Measurements from ENCODE around the gene SERPINB13.
"Not testable (repeated sequence)": the region's sequence is repeated elsewhere in the genome, so short reads cannot be mapped to it uniquely, and the experiment has no call there.

SERPINB13 gene

DNA sequence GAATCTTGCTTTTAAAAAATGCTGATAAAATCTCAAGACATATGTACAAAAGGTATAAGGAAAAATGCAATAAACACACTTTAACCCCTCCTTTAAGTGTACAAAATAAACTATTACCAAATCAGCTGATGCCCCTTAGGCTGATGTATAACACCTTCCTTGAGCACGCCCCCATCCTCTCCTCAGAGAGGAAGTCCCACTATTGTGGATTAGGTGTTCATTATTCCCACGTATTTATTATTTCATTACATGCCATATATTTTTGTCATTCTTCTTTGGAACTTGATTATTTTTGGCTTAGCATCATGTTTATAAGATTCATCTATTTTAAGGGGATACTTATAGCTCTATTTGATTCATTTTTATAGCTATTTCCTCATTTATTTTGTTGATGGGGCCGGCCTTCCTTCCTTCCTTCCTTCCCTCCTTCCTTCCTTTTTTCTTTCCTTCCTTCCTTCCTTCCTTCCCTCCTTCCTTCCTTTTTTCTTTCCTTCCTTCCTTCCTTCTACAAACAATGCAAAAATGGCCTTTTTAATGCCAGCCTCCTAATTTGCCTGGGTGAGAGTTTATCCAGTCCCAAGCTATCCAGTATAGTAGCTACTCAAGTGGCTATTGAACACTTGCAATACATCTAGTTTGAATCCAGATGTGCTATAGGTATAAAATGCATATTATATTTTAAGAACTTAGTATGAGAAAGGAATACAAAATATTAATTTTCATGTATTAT is 4.0 kb downstream of the SERPINB13 start:
- FAIRE-seq: no peak

- FAIRE-seq: no peak
Measured at GRCh38 chr18:63591725-63592124, 4.6 kb downstream of the SERPINB13 start.

DNA sequence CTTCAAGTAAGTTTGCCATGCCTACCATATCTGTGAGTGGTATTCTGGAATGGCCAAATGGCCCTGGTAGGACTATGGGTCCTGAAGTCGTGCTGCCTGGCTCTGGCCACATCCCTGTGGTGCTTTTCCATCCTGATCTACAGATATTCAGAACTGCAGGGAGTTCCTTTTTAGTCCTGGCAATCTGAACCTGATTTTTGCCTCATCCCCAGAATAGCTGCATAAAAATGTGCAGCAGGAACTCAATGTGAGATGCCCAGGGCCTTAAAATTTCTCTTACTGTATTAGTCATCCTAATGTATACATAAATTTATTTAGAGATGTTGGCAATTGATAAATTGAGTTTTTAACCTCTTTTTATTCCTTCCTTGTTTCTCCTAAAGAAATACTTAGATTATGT is 5.3 kb downstream of the SERPINB13 start:
- no peak for FAIRE-seq

DNA sequence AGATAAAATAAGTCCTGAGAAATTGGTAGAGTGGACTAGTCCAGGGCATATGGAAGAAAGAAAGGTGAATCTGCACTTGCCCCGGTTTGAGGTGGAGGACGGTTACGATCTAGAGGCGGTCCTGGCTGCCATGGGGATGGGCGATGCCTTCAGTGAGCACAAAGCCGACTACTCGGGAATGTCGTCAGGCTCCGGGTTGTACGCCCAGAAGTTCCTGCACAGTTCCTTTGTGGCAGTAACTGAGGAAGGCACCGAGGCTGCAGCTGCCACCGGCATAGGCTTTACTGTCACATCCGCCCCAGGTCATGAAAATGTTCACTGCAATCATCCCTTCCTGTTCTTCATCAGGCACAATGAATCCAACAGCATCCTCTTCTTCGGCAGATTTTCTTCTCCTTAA is 9.8 kb downstream of the SERPINB13 start:
- no peak for FAIRE-seq

DNA sequence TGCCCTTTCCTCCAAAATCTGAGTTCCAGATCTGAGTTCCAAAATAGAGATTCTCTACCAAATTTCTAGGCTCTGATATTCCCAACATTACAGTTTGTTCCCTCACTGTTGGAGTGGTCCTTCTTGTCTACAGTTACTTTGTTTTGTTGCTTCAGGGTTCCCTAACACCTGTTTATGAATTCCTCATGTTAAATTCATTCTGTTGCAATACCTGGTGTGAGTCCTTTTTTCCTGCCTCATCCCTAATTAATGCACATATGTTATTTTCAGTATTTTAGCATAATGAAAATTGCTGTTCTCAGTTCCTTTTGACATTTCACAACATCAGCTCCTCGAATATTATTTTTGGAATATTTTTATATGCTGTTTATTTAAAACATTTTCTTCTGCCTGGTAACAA is 16.2 kb downstream of the SERPINB13 start:
- FAIRE-seq: no peak

GRCh38 chr18:63603772-63604171 is 16.6 kb downstream of the SERPINB13 start:
- no peak for FAIRE-seq

- FAIRE-seq: no peak
Measured at GRCh38 chr18:63604791-63605567, 17.8 kb downstream of the SERPINB13 start.

GRCh38 chr18:63606526-63606925 is 19.4 kb downstream of the SERPINB13 start:
- no peak for FAIRE-seq

DNA sequence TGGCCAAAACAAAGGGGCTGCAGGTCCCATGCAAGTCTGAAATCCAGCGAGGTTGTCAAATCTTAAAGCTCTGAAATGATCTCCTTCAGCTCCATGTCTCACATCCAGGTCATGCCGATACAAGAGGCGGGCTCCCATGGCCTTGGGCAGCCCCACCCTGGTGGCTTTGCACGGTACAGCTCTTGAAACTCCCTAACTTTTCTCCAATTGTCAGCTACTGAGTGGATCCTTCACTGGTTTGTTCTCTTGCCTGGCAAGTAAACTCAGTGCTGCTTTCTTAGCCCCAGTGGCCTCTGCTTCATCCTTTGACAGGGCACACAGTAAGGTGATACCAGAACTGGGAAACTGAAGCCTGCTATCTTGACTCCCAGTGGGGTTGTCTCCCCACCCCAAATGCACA is 26.3 kb downstream of the SERPINB13 start:
- no peak for FAIRE-seq

DNA sequence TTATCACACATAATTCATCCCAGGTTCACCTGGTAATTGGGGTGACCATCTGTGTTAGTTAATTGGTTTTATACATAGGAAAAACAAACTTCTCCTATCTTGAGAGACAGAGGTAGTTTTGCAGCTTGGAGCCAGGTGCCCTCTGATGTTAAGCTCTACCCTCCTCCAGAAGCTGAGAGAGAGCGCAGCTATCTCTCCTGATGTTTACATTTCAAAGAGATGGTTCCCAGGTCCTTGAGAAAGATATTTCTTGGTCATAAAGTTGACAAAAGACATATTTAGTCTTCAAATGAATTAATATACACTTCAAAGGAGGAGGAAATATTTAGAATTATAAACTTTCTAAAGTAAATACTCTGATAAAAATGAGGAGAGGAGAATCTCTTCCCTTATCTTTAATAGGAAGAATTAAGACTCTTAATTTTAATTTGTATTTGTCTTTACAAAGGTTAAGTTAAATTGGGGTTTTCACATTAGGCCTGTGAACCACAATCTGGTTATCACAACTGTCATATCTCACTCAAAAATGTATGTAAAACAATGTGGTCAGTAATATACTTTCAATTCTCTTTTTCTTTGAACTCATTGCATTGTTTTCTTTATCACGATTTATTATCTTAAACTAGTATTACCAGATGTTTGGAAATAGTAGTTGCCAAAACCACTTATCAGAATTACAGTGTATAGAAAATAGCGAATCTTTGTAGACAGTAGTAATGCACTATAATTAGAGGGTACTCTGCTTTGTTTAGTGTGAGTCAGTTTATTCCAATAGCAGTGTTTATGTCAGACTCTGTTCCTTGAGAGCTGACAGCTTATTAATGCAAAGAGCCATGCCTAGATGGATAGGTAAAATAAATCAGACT is 30.1 kb downstream of the SERPINB13 start:
- no peak for FAIRE-seq

GRCh38 chr18:63617915-63618234 is 30.7 kb downstream of the SERPINB13 start:
- no peak for FAIRE-seq

DNA sequence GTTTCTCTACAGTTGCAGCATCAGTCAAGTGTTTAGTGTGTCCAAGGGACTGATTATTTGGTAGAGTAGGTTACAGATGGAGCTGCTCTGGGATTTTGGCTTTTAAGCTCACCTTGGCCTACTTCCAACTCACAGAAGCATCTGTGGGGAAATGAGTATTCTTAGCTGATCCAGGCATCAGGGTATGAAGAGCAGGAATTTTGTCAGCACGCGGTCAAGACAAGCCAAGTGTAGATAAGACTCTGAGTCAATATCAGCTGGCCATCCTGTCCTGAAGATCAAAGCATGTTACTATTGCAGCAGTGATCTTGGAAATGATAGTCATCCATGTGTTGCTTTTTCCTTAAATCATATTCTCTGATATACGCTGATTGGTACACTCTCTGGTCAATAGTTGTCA is 32.5 kb downstream of the SERPINB13 start:
- no peak for FAIRE-seq

GRCh38 chr18:63624863-63625262 is 37.7 kb downstream of the SERPINB13 start:
- FAIRE-seq: no peak

DNA sequence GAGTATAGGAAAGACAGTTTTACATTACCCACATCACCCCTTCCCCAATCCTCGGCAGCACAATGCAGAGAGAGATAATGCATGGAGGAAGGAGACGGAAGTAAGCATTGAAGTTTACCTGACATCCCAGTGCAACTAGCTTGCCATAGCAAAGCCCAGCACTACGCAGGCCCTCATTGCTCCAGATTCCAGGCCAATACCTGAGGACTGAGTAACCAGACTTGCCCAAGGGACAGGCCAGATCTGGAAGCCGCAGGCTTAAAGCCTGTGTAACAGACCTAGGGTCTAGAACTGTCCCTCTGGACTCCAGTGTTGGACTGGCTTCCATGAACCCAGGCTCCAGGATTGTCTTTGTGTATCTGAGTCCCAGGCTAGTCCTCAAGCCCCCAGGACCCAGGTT is 39.3 kb downstream of the SERPINB13 start:
- FAIRE-seq: no peak

DNA sequence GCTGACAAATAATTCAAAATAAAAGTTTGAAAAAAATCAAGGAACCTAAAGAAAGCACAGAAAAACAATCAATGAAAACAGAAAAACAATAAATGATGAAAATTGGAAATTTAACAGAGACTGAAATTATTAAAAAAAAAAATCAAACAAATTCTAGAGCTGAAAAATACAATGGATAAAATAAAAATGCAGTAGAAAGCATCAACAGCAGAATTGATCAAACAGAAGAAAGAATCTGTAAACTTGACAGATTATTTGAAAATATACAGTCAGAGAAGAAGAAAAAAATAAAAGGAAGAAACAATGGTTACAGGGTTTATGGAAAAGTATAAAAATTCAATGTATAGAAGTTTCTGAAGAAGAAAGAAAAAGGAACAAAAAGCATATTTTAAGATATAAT is 40.7 kb downstream of the SERPINB13 start:
- FAIRE-seq: no peak

- no peak for FAIRE-seq
Measured at GRCh38 chr18:63637703-63638102, 50.6 kb downstream of the SERPINB13 start.

- FAIRE-seq: not testable (repeated sequence)
Measured at GRCh38 chr18:63641157-63641680, 54.1 kb downstream of the SERPINB13 start.

DNA sequence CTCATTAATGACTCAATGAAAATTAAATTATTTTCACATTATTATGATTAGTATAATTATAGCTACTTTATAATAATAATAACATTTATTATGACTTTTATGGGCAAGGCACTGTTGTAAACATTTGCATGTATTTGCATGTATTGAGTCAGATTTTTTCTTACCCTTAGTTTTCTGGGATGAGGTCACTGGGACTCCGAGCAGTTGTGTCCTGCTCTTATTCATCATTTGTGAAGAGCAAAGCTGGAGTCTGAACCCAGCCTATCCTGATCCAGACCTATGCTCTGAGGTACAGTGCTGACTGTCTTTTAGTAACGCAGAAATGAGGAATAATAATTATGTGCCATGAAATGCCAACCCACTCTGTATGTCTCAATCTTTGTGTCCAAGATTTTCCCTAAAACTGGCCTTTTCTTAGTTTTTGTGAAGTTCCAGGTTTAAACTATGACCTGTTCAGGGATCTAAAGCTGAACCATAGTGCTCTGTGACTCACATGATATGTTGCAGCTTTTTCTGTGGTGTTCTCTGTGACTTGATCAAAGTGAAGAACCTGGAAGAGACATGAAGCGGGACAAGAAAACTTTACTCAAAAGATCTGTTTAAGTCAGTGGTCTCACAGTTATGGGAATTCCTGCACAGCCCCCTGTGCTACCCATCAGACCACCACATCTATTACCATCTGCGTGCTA is 55.7 kb downstream of the SERPINB13 start:
- FAIRE-seq: not testable (repeated sequence)

- FAIRE-seq: not testable (repeated sequence)
Measured at GRCh38 chr18:63644142-63644541, 57.0 kb downstream of the SERPINB13 start, which contains the start of gene SERPINB4. SERPINB4 (minus strand) TSS chr18:63644256; CDS start chr18:63643577, 679 bp downstream.

DNA sequence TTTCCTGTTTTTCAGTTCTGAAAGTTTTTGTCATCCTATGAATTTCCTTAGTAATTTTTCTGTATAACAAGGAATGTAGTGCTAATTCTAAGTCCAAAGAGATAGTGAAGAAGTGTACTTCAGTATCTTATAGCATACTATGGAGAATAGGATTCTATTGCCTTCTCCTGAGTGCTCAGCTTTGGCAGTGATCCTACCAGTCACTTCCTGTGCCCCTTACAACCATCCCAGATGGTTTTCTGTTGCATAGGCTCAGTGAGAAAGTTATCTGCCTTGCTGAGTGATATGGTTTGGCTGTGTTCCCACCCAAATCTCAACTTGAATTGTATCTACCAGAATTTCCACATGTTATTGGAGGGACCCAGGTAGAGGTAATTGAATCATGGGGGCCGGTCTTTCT is 57.6 kb downstream of the SERPINB13 start:
- not testable (repeated sequence) for FAIRE-seq

- no peak for FAIRE-seq
Measured at GRCh38 chr18:63646936-63647335, 59.8 kb downstream of the SERPINB13 start.

GRCh38 chr18:63648241-63648640 is 61.1 kb downstream of the SERPINB13 start:
- no peak for FAIRE-seq

All from colon (tissue), 2 donors.